Ovary (tissue), 9 donors: ENCODE data around the gene CFAP210. TPM values are rescaled to one million over a fixed set of nuclear protein-coding genes. Genes with fewer than 3 reads are reported as not detected.

Source experiments
- DNase-seq, 5 donors: peaks; one replicate each; pipeline ENCODE4 v3.0.0-alpha.2; 2019 to 2020
- H3K27ac ChIP-seq, 2 donors: fragments of 200-600 bp; one replicate each; pipeline versions ENCODE4 v1.5.1 to v1.8.0; 2019 to 2022
- H3K27me3 ChIP-seq: fragments of 200-600 bp; one replicate; pipeline ENCODE4 v1.8.0; 2022
- H3K36me3 ChIP-seq: fragments of 200-600 bp; sonication (generic); one replicate; pipeline ENCODE4 v1.5.1; 2019
- H3K4me1 ChIP-seq: one replicate; pipeline ENCODE4 v1.8.1; 2013; ENCODE audit warnings: mild to moderate bottlenecking, moderate library complexity; ENCODE audit not compliant: insufficient read depth
- H3K4me3 ChIP-seq: fragments of 200-600 bp; sonication (generic); one replicate; pipeline ENCODE4 v1.5.1; 2017
- H3K9me3 ChIP-seq, 2 donors: fragments of 200-600 bp in 1 of 2; sonication (generic) in 1 of 2; one replicate each; pipeline versions ENCODE4 v1.5.1 to v1.8.1; 2013 to 2019; ENCODE audit warnings: mild to moderate bottlenecking in 1 of 2, moderate library complexity in 1 of 2
- EP300 ChIP-seq: sonication (generic); formaldehyde crosslinking; IDR thresholded peaks from one replicate; pipeline ENCODE4 v1.6.1; 2017; ENCODE audit warnings: antibody characterized with exemption
- POLR2A ChIP-seq: fragments of 450-650 bp; IDR thresholded peaks from one replicate; pipeline ENCODE4 v1.6.1; 2017; ENCODE audit warnings: antibody characterized with exemption, mild to moderate bottlenecking, moderate library complexity
- WGBS, 3 donors: extraction: QIAGEN DNeasy Blood & Tissue Kit in 1 of 3; methylation state at CpG; one replicate each; pipeline versions ENCODE4 v1.1.5 to v1.1.7; 2013 to 2017; 5-methylcytosine and 5-hydroxymethylcytosine counted together
- intact Hi-C, 4 donors: fragments of 100-400 bp; cut with DNase I; formaldehyde crosslinking; loops; one replicate each; pipeline versions ENCODE4 v1.11.0 to v1.15.1; 2022 to 2023
- polyA plus RNA-seq, 2 donors: library from polyadenylated mRNA; stranded (reverse); fragments of 200-250 nt in 1 of 2; fragments of 350-450 nt in 1 of 2; fragmentation: Illumina TruSeq in 1 of 2; extraction: RNeasy Lipid Tissue Mini Kit (QIAGEN cat#74804) in 1 of 2; gene quantifications; one replicate each; pipeline ENCODE4 v1.2.3, GENCODE V29; 2013 to 2014
- total RNA-seq, 7 donors: library from RNA; depleted of rRNA in 2 of 7; stranded (reverse); fragments of >200 nt in 2 of 7; fragmentation: NEBNext Ultra II Directional in 3 of 7; extraction: Animal tissue kit (Norgen Biotek cat#: 25700) in 3 of 7; gene quantifications; one replicate each; pipeline versions ENCODE4 v1.1.0 to v1.2.4, GENCODE V29; 2016 to 2023
- TF ChIP-seq, protein P1 (sequence below), 3 donors: fragments of 450-650 bp in 2 of 3; fragments of 200-600 bp in 1 of 3; IDR thresholded peaks; one replicate each; pipeline versions ENCODE4 v1.5.1 to v1.8.0; 2016 to 2022; ENCODE audit warnings: antibody characterized with exemption in 3 of 3, mild to moderate bottlenecking in 1 of 3
- donor health status: DM: no; HTN: no; CAD: no; lungs with moderate emphysema.
- donor health status: DM: no; HTN: no; CAD: no.
- donor health status: Bipolar disorder and iron deficiency.
- donor health status: DM: yes; HTN: yes; CAD: no.
- donor health status: DM: no; HTN: no; CAD: no.
- donor health status: DM: yes; HTN: yes; CAD: no.

Gene CFAP210
- total and polyA plus RNA-seq, 9 donors: 0.07 to 2.8 (median 0.75) TPM; not detected in 1

DNA sequence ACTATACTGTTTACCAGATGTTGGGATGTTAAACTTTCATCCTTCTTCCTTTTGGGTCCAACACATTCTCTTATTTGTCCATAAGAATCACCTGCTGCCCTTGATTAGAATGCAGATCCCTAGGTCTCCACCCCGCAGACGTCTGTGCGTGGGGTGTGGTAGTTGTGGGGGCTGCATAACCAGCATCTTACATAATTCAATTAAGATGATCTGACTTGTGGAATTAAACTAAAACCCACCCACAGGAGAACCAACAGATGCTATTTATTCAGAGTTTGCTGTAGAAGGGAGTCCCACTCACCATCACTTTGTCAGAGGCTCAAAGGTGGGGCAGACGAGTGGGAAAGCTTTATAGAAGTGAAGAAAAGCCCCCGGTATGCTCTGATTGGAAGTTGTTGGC lies 37.9 kb upstream of the CFAP210 start:
- Histone ChIP-seq H3K27me3 (no peaks in the 10 kb centered on the region), H3K27ac (no peak overlapping the region), H3K4me3 (no peak overlapping the region), H3K4me1 (peaks cover 4% of the 10 kb centered on the region), H3K36me3 (no peaks in the 10 kb centered on the region), H3K9me3 (no peaks in the 10 kb centered on the region)
- intact Hi-C loops: loop anchor here in 1 of 4 donors (10.0 kb wide), 1 partner anchor 147 kb away; the partner anchor contains the start of gene PPIG
- TF ChIP-seq POLR2A: no peak
- TF ChIP-seq, protein P1, sequence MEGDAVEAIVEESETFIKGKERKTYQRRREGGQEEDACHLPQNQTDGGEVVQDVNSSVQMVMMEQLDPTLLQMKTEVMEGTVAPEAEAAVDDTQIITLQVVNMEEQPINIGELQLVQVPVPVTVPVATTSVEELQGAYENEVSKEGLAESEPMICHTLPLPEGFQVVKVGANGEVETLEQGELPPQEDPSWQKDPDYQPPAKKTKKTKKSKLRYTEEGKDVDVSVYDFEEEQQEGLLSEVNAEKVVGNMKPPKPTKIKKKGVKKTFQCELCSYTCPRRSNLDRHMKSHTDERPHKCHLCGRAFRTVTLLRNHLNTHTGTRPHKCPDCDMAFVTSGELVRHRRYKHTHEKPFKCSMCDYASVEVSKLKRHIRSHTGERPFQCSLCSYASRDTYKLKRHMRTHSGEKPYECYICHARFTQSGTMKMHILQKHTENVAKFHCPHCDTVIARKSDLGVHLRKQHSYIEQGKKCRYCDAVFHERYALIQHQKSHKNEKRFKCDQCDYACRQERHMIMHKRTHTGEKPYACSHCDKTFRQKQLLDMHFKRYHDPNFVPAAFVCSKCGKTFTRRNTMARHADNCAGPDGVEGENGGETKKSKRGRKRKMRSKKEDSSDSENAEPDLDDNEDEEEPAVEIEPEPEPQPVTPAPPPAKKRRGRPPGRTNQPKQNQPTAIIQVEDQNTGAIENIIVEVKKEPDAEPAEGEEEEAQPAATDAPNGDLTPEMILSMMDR (IDR thresholded peaks at IDR 0.05): no peak
- 33 to 45% (median 43%) methylated on average over 5 of the region's 5 CpGs for WGBS, 3 donors
- no peak for DNase-seq

DNA sequence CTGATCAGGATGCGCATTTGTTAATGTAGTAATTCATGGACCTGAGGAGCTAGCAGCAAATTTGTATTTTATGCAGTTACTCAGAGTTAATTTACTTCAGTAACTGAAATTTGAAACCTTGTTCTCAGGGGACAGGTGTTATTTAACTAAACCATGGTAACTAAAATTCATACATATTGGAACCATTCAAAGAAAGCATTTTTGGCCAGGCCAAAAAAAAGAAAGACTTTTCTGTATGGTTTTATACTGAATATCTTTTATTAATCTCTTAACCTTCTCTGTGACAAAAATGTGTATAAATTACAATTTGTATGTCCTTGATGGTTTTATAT lies 35.0 kb upstream of the CFAP210 start:
- Histone ChIP-seq H3K36me3 (no peaks in the 10 kb centered on the region), H3K4me1 (no peaks in the 10 kb centered on the region), H3K27ac (no peak overlapping the region), H3K27me3 (no peaks in the 10 kb centered on the region), H3K9me3 (no peaks in the 10 kb centered on the region), H3K4me3 (no peak overlapping the region)
- 98 to 100% (median 100%) methylated on average over 1 of the region's 1 CpG for WGBS, 3 donors
- intact Hi-C loops: no loop called here
- DNase-seq: no peak
- TF ChIP-seq, protein P1 (IDR thresholded peaks at IDR 0.05): no peak
- no peak for TF ChIP-seq EP300
- no peak for TF ChIP-seq POLR2A

DNA sequence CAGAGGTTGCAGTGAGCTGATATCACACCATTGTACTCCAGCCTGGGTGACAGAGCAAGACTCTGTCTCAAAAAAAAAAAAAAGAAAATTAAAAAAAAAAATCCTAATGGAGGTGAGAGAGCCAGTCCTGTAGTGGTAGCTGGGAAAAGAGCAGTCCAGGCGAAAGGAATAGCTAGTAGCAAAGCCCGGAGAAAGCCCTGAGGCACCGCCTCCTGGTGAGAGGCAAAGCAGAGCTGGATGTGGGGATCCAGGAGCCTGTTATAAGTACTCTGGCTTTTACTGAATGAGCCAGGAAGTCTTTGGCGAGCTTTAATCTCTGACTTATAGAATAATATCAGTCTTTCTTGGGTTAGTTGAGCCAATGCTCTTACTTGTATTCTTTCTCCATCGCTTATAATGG lies 32.9 kb upstream of the CFAP210 start:
- TF ChIP-seq, protein P1 (IDR thresholded peaks at IDR 0.05): no peak
- TF ChIP-seq EP300 (no peak), POLR2A (no peak)
- Histone ChIP-seq H3K36me3 (no peaks in the 10 kb centered on the region), H3K4me1 (no peaks in the 10 kb centered on the region), H3K9me3 (no peaks in the 10 kb centered on the region), H3K27me3 (no peaks in the 10 kb centered on the region), H3K27ac (no peak overlapping the region), H3K4me3 (no peak overlapping the region)
- 73 to 93% (median 79%) methylated on average over 5 of the region's 5 CpGs for WGBS, 3 donors
- no peak for DNase-seq
- intact Hi-C loops: no loop called here

DNA sequence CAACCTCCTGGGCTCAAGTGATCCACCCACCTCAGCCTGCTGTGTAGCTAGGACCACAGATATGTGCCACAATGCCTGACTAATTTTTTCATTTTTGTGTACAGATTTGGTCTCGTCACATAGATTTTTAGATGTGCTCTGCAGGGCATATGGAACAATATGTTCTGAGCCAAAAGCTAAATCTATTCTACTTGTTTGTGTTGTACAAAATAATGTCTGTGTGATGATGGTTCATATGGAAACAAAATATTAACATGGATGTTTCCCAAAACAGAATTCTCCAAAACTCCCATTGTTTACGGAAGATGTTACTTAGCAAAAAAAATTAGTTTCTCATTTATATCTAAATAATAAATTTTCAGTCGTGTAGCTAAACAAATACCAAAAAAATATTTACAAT lies 26.8 kb upstream of the CFAP210 start:
- Histone ChIP-seq H3K27ac (no peak overlapping the region), H3K36me3 (no peaks in the 10 kb centered on the region), H3K27me3 (no peaks in the 10 kb centered on the region), H3K4me1 (peaks cover 10% of the 10 kb centered on the region), H3K4me3 (no peak overlapping the region), H3K9me3 (no peaks in the 10 kb centered on the region)
- intact Hi-C loops: no loop called here
- WGBS, 3 donors: 44 to 66% (median 60%) methylated on average over 3 of the region's 3 CpGs
- TF ChIP-seq POLR2A: no peak
- TF ChIP-seq, protein P1 (IDR thresholded peaks at IDR 0.05): no peak
- DNase-seq: no peak
